CD14-positive monocyte (primary cell): Measurements from ENCODE around the gene DLL4. TPM values are rescaled to one million over a fixed set of nuclear protein-coding genes. Genes with fewer than 3 reads are reported as not detected.

Experiments used
- DNase-seq, 3 donors: peaks; one replicate each; pipeline ENCODE4 v3.0.0-alpha.2; 2011 to 2022
- H2AFZ ChIP-seq: 2 replicates; pipeline ENCODE4 v1.6.0; 2012; ENCODE audit warnings: mild to moderate bottlenecking, low read depth, low read length, inconsistent platforms; ENCODE audit not compliant: insufficient read depth, poor library complexity, severe bottlenecking
- H3K27ac ChIP-seq, 2 donors: 1 replicate in 1 of 2; 2 replicates in 1 of 2; pipeline ENCODE4 v1.5.1; 2012 to 2013; ENCODE audit warnings: low read length in 2 of 2, control low read depth in 1 of 2, inconsistent platforms in 1 of 2, low read depth in 1 of 2, mild to moderate bottlenecking in 1 of 2
- H3K27me3 ChIP-seq, 2 donors: one replicate each; pipeline versions ENCODE4 v1.6.0 to v1.6.1; 2011 to 2013; ENCODE audit warnings: low read length in 2 of 2; ENCODE audit not compliant: control insufficient read depth in 2 of 2, insufficient read depth in 2 of 2
- H3K36me3 ChIP-seq, 2 donors: replicated peaks in 1 of 2; 1 replicate in 1 of 2; 2 replicates in 1 of 2; pipeline versions ENCODE4 v1.5.1 to v1.6.1; 2012 to 2013; ENCODE audit warnings: low read length in 2 of 2, control low read depth in 1 of 2, inconsistent platforms in 1 of 2, mild to moderate bottlenecking in 1 of 2; ENCODE audit not compliant: insufficient read depth in 2 of 2, control insufficient read depth in 1 of 2
- H3K4me1 ChIP-seq, 2 donors: 1 replicate in 1 of 2; 2 replicates in 1 of 2; pipeline versions ENCODE4 v1.5.1 to v1.6.1; 2012 to 2013; ENCODE audit warnings: low read length in 2 of 2, control low read depth in 1 of 2, inconsistent platforms in 1 of 2, mild to moderate bottlenecking in 1 of 2, moderate library complexity in 1 of 2; ENCODE audit not compliant: insufficient read depth in 2 of 2, control insufficient read depth in 1 of 2
- H3K4me2 ChIP-seq: replicated peaks from 2 replicates; pipeline ENCODE3; 2012; ENCODE audit warnings: low read length, moderate library complexity, mild to moderate bottlenecking; ENCODE audit not compliant: poor library complexity, severe bottlenecking; ENCODE audit errors: extremely low read depth
- H3K4me3 ChIP-seq, 3 experiments: fragments of 200-600 bp in 1 of 3; sonication (generic) in 1 of 3; replicated peaks in 1 of 3; 1 replicate in 2 of 3; 2 replicates in 1 of 3; pipeline ENCODE4 v1.5.1; 2011 to 2013; ENCODE audit warnings: low read length in 3 of 3, mild to moderate bottlenecking in 3 of 3, control low read depth in 2 of 3, low read depth in 2 of 3, inconsistent platforms in 1 of 3, moderate library complexity in 1 of 3
- H3K79me2 ChIP-seq: 2 replicates; pipeline ENCODE4 v1.6.0; 2012; ENCODE audit warnings: mild to moderate bottlenecking, control low read depth, inconsistent platforms, low read length, moderate library complexity; ENCODE audit not compliant: insufficient read depth
- H3K9ac ChIP-seq: 2 replicates; pipeline ENCODE4 v1.6.0; 2017; ENCODE audit warnings: low read length, mild to moderate bottlenecking; ENCODE audit not compliant: insufficient read depth, poor library complexity, severe bottlenecking
- H3K9me3 ChIP-seq, 2 donors: replicated peaks in 1 of 2; 1 replicate in 1 of 2; 2 replicates in 1 of 2; pipeline versions ENCODE4 v1.5.1 to v1.6.1; 2012 to 2013; ENCODE audit warnings: low read length in 2 of 2, control low read depth in 1 of 2; ENCODE audit not compliant: control insufficient read depth in 1 of 2, insufficient read depth in 1 of 2
- H4K20me1 ChIP-seq: 2 replicates; pipeline ENCODE4 v1.6.0; 2012; ENCODE audit warnings: mild to moderate bottlenecking, low read length, control low read depth, moderate library complexity; ENCODE audit not compliant: insufficient read depth
- H3K27ac Mint-ChIP-seq, 7 donors: one replicate each; pipeline ENCODE4 v1.8.0; 2020; ENCODE audit warnings: mild to moderate bottlenecking in 7 of 7, mixed read lengths in 7 of 7, moderate library complexity in 6 of 7, inconsistent platforms in 2 of 7
- H3K27me3 Mint-ChIP-seq, 3 donors: one replicate each; pipeline ENCODE4 v1.8.0; 2021 to 2022; ENCODE audit warnings: low read depth in 3 of 3, mild to moderate bottlenecking in 3 of 3, mixed read lengths in 3 of 3, moderate library complexity in 3 of 3, inconsistent platforms in 1 of 3
- H3K36me3 Mint-ChIP-seq, 2 donors: one replicate each; pipeline ENCODE4 v1.8.0; 2020; ENCODE audit warnings: mixed read lengths in 2 of 2, inconsistent platforms in 1 of 2, mild to moderate bottlenecking in 1 of 2
- H3K4me1 Mint-ChIP-seq: one replicate; pipeline ENCODE4 v1.8.0; 2020; ENCODE audit warnings: mild to moderate bottlenecking, mixed read lengths
- H3K4me3 Mint-ChIP-seq, 2 donors: one replicate each; pipeline ENCODE4 v1.8.0; 2020; ENCODE audit warnings: mild to moderate bottlenecking in 2 of 2, mixed read lengths in 2 of 2, moderate library complexity in 1 of 2
- H3K9me3 Mint-ChIP-seq, 7 donors: one replicate each; pipeline ENCODE4 v1.8.0; 2020 to 2022; ENCODE audit warnings: mixed read lengths in 7 of 7, mild to moderate bottlenecking in 6 of 7, moderate library complexity in 6 of 7, inconsistent platforms in 2 of 7
- CTCF ChIP-seq: fragments of 200-600 bp; IDR thresholded peaks from one replicate; pipeline ENCODE4 v1.8.0; 2022; ENCODE audit warnings: antibody characterized with exemption, mild to moderate bottlenecking
- WGBS: methylation state at CpG from one replicate; pipeline ENCODE4 v1.1.5; 2013; ENCODE audit warnings: missing lambda C conversion rate; ENCODE audit not compliant: insufficient coverage; 5-methylcytosine and 5-hydroxymethylcytosine counted together
- intact Hi-C, 2 donors: fragments of 100-400 bp; cut with micrococcal nuclease; formaldehyde crosslinking; loops; one replicate each; pipeline versions ENCODE4 v1.15.0 to v1.15.1; 2023
- polyA plus RNA-seq, 3 donors: library from polyadenylated mRNA; depleted of rRNA in 1 of 3; unstranded in 2 of 3; stranded (reverse) in 1 of 3; fragments of 300-500 nt in 2 of 3; fragments of >200 nt in 1 of 3; fragmentation: Illumina TruSeq in 2 of 3; gene quantifications; 1 replicate in 2 of 3; 2 replicates in 1 of 3; pipeline ENCODE4 v1.2.3, GENCODE V29; 2012 to 2021

DLL4 gene
- polyA plus RNA-seq, 3 donors, result 0.07 TPM; not detected in 2

DNA sequence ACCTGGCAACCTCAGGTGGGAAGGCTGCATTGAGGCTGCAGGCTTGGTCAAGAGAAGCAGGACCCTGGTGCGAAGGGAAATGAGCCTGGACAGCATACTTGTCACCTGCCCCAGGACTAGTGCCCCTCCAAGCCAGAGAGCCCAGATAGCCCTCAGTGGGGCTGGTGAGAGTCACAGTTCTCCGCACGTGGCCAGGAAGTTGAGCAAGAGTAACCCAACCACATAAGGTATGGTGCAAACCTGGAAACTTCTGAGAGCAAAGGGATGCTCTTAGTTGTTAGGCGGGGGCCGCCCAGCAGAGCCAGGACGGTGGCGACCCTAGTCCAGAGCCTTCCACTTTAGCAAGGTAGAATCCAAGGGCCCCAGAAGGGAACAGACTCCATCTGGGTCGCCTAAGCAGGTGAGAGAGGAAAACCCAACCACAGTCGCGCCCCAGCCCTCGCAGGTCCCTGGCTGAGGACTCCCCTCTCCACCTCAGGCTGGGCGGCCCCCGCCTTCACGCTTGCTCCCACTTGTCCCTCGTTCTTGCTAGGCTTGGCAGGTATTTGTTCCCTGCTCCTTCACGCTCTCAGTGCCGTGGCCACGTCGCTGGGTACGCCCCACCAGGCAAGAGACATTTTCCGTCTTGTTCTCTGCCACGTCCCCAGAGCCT, 36.0 kb upstream of the DLL4 start:
- peaks cover 31% of the 10 kb centered on the region for H3K4me1 Mint-ChIP-seq
- intact Hi-C loops, result loop anchor here (10.0 kb wide), 2 partner anchors 88 to 198 kb away; partner anchors contain the start of genes DNAJC17 (in 1 of the 2), RAD51 (in 1 of the 2) and ZFYVE19 (in 1 of the 2)
- H3K27me3 Mint-ChIP-seq, result peaks cover 1 to 14% (median 7%) of the 10 kb centered on the region in 3 donors
- Histone ChIP-seq H2AFZ (peak overlapping the region; percentile 95), H3K79me2 (peaks cover 37% of the 10 kb centered on the region), H3K4me3 (no peak overlapping the region), H3K9me3 (no peaks in the 10 kb centered on the region), H3K36me3 (peaks cover 14 to 28% of the 10 kb centered on the region in 2 donors), H3K4me2 (peak overlapping the region; percentile 93), H3K4me1 (peaks cover 24 to 35% of the 10 kb centered on the region in 2 donors), H3K27me3 (no peaks in the 10 kb centered on the region), H3K9ac (no peak overlapping the region), H4K20me1 (peaks cover 16% of the 10 kb centered on the region), H3K27ac (no peak overlapping the region)
- peak overlapping the region; percentile 30 to 45 for H3K4me3 Mint-ChIP-seq
- peaks cover 19 to 24% of the 10 kb centered on the region in 2 donors for H3K36me3 Mint-ChIP-seq
- no peak for TF ChIP-seq CTCF
- 72% methylated on average over 21 of the region's 22 CpGs for WGBS
- peak in 2 of 3 donors; percentile 37 to 79 for DNase-seq
- H3K27ac Mint-ChIP-seq, result peak overlapping the region in 5 of 7 donors; percentile 50 to 100 (median 63)
- peaks cover 0 to 2% (median 0%) of the 10 kb centered on the region in 7 donors for H3K9me3 Mint-ChIP-seq

DNA sequence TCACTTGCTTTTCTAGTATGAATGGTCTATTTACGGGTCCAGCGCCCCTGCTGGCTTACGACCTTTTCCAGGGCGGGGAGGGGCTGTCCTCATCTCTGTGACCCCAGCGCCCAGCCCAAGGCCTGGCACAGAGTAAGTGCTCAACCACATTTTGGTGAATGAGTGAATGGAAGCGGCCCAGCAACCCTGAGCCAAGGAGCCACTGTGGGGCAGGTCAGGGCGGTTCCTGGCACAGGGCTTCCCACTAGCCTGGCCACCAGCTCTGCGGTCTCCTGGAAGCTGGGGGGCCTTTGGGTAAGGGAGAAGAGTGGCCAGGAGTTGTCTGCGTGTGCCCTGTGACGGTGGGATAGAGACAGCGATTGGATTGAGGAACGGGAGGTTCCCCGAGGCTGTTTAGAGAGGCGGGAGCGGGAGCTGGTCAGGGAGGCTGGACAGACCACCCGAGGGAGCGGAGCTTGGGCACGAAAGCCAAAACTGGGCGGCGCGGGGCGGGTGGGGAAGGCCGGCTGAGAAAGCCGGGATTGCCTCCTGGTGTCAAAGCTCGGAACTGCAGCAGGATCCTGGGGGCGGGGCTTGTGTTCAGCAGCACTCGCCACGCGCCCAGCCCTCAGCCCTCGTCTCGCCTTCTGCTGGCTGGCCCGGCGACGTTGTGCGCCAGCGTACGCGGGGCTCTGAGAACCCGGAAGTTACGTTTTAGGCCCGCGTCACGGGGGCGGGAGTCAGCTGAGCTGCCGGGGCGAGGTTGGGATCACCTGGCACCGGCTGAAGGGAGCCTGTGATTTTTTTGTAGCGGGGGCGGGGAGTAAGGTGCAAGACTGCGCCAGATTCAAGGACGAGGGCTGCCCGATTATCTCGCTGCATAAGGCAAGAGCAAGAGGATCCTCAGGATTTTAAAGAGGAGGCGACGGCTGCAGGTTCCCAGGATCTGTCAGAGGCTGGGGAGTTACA, 35.1 kb upstream of the DLL4 start, which contains the start of gene VPS18:
Gene VPS18 (plus strand): TSS at position 718 of the 948 bp plus-strand sequence. CDS start 319 bp downstream, outside the sequence.
- intact Hi-C loops, result loop anchor here (2.0 to 10.0 kb wide), 3 partner anchors 35 to 199 kb away; partner anchors contain the start of genes DNAJC17 (in 1 of the 2), RAD51 (in 1 of the 2) and ZFYVE19 (in 1 of the 2)
- H3K4me2 ChIP-seq, result peak within 1 kb of the TSS; percentile 93
- H3K36me3 ChIP-seq, result peaks cover 22 to 36% of the 10 kb centered on the region in 2 donors
- peaks cover 31% of the 10 kb centered on the region for H3K4me1 Mint-ChIP-seq
- H3K4me3 ChIP-seq, result peak within 1 kb of the TSS; percentile 87 to 98 (median 89)
- peak; percentile 91 for TF ChIP-seq CTCF
- H3K9ac ChIP-seq, result peak within 1 kb of the TSS; percentile 98
- H3K36me3 Mint-ChIP-seq, result peaks cover 26 to 32% of the 10 kb centered on the region in 2 donors
- H2AFZ ChIP-seq, result peak within 1 kb of the TSS; percentile 95
- H3K27ac ChIP-seq, result peak within 1 kb of the TSS; percentile 91 to 97
- H4K20me1 ChIP-seq, result peaks cover 19% of the 10 kb centered on the region
- H3K27me3 Mint-ChIP-seq, result peaks cover 1 to 14% (median 7%) of the 10 kb centered on the region in 3 donors
- peaks cover 45% of the 10 kb centered on the region for H3K79me2 ChIP-seq
- no peaks in the 10 kb centered on the region for H3K27me3 ChIP-seq
- H3K27ac Mint-ChIP-seq, result peak within 1 kb of the TSS; percentile 98 to 100 (median 99)
- H3K4me3 Mint-ChIP-seq, result peak within 1 kb of the TSS; percentile 97 to 98
- no peaks in the 10 kb centered on the region for H3K9me3 ChIP-seq
- peaks cover 0 to 2% (median 0%) of the 10 kb centered on the region in 7 donors for H3K9me3 Mint-ChIP-seq
- WGBS, result 2% methylated on average over 50 of the region's 55 CpGs
- peak; percentile 97 to 98 (median 97) for DNase-seq
- peaks cover 24 to 35% of the 10 kb centered on the region in 2 donors for H3K4me1 ChIP-seq
